Ishikawa (cell line): ENCODE results near the gene C3.

Experiments used
- CEBPB ChIP-seq: IDR thresholded peaks from 2 replicates; pipeline ENCODE4 v1.6.1; 2012
- CREB1 ChIP-seq: IDR thresholded peaks from 2 replicates; pipeline ENCODE4 v1.6.1; 2012; ENCODE audit warnings: low read depth
- EGR1 ChIP-seq: IDR thresholded peaks from 2 replicates; pipeline ENCODE4 v1.6.1; 2012
- EP300 ChIP-seq: IDR thresholded peaks from 2 replicates; pipeline ENCODE4 v1.6.1; 2012; ENCODE audit warnings: borderline replicate concordance
- FOXM1 ChIP-seq: IDR thresholded peaks from 2 replicates; pipeline ENCODE4 v1.6.1; 2012; ENCODE audit warnings: low read depth, borderline replicate concordance
- NFIC ChIP-seq: IDR thresholded peaks from 2 replicates; pipeline ENCODE4 v1.6.1; 2012
- RAD21 ChIP-seq: IDR thresholded peaks from 2 replicates; pipeline ENCODE4 v1.6.1; 2012; ENCODE audit warnings: low read depth
- TAF1 ChIP-seq: IDR thresholded peaks from 2 replicates; pipeline ENCODE4 v1.6.1; 2012; ENCODE audit warnings: low read depth, mild to moderate bottlenecking
- TCF12 ChIP-seq: IDR thresholded peaks from 2 replicates; pipeline ENCODE4 v1.6.1; 2012; ENCODE audit warnings: low read depth
- TEAD4 ChIP-seq: IDR thresholded peaks from 2 replicates; pipeline ENCODE4 v1.6.1; 2012
- YY1 ChIP-seq: IDR thresholded peaks from 2 replicates; pipeline ENCODE4 v1.6.1; 2012; ENCODE audit warnings: low read depth
- TF ChIP-seq, protein P1 (sequence below): IDR thresholded peaks from 2 replicates; pipeline ENCODE4 v1.6.1; 2012
- TF ChIP-seq, protein P2 (sequence below): IDR thresholded peaks from 2 replicates; pipeline ENCODE4 v1.6.1; 2012; ENCODE audit warnings: low read depth, mild to moderate bottlenecking
- TF ChIP-seq, protein P3 (sequence below): IDR thresholded peaks from 2 replicates; pipeline ENCODE4 v1.6.1; 2012

DNA sequence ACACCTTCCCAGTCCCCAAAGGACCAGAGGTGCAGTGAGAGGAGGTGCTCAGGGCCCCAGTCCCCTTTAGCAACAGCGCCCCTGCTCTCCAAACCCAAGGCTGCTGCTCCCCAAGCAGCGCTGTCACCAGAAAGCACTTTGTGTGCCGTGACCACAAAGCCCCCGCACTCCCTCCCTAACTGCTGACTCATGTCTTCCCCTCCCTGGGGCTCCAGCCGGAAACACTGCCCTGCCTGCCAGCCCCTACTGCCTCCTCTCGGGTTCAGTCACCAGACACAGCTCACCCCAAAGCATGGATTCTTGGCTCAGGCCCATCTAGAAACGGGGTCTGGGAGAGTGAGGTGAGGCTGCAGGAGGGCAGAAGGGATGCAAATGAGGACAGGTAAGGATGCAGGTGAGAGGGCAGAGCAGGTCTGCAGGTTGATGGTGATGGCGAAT lies 45.6 kb downstream of the C3 start:
- TF ChIP-seq EP300 = no peak
- TF ChIP-seq, protein P1, sequence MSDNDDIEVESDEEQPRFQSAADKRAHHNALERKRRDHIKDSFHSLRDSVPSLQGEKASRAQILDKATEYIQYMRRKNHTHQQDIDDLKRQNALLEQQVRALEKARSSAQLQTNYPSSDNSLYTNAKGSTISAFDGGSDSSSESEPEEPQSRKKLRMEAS = no peak
- no peak for TF ChIP-seq RAD21
- TF ChIP-seq, protein P2, sequence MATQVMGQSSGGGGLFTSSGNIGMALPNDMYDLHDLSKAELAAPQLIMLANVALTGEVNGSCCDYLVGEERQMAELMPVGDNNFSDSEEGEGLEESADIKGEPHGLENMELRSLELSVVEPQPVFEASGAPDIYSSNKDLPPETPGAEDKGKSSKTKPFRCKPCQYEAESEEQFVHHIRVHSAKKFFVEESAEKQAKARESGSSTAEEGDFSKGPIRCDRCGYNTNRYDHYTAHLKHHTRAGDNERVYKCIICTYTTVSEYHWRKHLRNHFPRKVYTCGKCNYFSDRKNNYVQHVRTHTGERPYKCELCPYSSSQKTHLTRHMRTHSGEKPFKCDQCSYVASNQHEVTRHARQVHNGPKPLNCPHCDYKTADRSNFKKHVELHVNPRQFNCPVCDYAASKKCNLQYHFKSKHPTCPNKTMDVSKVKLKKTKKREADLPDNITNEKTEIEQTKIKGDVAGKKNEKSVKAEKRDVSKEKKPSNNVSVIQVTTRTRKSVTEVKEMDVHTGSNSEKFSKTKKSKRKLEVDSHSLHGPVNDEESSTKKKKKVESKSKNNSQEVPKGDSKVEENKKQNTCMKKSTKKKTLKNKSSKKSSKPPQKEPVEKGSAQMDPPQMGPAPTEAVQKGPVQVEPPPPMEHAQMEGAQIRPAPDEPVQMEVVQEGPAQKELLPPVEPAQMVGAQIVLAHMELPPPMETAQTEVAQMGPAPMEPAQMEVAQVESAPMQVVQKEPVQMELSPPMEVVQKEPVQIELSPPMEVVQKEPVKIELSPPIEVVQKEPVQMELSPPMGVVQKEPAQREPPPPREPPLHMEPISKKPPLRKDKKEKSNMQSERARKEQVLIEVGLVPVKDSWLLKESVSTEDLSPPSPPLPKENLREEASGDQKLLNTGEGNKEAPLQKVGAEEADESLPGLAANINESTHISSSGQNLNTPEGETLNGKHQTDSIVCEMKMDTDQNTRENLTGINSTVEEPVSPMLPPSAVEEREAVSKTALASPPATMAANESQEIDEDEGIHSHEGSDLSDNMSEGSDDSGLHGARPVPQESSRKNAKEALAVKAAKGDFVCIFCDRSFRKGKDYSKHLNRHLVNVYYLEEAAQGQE = no peak
- no peak for TF ChIP-seq EGR1
- TF ChIP-seq CREB1 = no peak
- TF ChIP-seq FOXM1 = no peak
- TF ChIP-seq TEAD4 = no peak
- no peak for TF ChIP-seq YY1
- no peak for TF ChIP-seq TCF12
- TF ChIP-seq CEBPB = no peak
- no peak for TF ChIP-seq TAF1
- no peak for TF ChIP-seq NFIC
- TF ChIP-seq, protein P3, sequence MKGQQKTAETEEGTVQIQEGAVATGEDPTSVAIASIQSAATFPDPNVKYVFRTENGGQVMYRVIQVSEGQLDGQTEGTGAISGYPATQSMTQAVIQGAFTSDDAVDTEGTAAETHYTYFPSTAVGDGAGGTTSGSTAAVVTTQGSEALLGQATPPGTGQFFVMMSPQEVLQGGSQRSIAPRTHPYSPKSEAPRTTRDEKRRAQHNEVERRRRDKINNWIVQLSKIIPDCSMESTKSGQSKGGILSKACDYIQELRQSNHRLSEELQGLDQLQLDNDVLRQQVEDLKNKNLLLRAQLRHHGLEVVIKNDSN = no peak
